OCI-LY7 (cell line): ENCODE data around the gene CDKAL1. TPM values are rescaled to one million over a fixed set of nuclear protein-coding genes. Genes with fewer than 3 reads are reported as not detected.

Experiments
- BruUV-seq: library from RNA; stranded (reverse); fragments of 400-500 nt; replicated peaks from 2 replicates; lab custom pipeline; 2021; lab: Mats Ljungman, UMichigan
- CTCF ChIA-PET: fragments of 300-600 bp; sonication (Branson Sonifier 250); formaldehyde crosslinking; loops from one replicate; lab custom pipeline; 2022; ENCODE audit warnings: antibody characterized with exemption; ENCODE audit not compliant: unreplicated experiment; lab: Charles Lee
- POLR2A ChIA-PET: fragments of 300-600 bp; sonication (Branson Sonifier 250); formaldehyde crosslinking; loops from one replicate; lab custom pipeline; 2022; ENCODE audit warnings: antibody characterized with exemption; lab: Charles Lee
- DNase-seq: peaks from one replicate; pipeline ENCODE4 v3.0.0-alpha.2; 2015; ENCODE audit warnings: low spot score
- H2AFZ ChIP-seq: fragments of 200-600 bp; sonication (generic), shearing (Covaris generic); 2 replicates; pipeline ENCODE4 v1.6.1; 2014; ENCODE audit warnings: mild to moderate bottlenecking, antibody characterized with exemption, low read length, moderate library complexity
- H3K27ac ChIP-seq: fragments of 200-600 bp; sonication (generic); 2 replicates; pipeline ENCODE4 v1.5.1; 2014; ENCODE audit warnings: mixed run types, low read depth, mild to moderate bottlenecking, moderate library complexity, low read length, inconsistent platforms; ENCODE audit not compliant: poor library complexity, severe bottlenecking
- H3K36me3 ChIP-seq: fragments of 200-600 bp; sonication (generic); 2 replicates; pipeline ENCODE4 v1.6.1; 2014; ENCODE audit warnings: mild to moderate bottlenecking, antibody characterized with exemption, low read length, moderate library complexity, mixed read lengths; ENCODE audit not compliant: insufficient read depth
- H3K4me1 ChIP-seq: fragments of 200-600 bp; sonication (generic); 2 replicates; pipeline ENCODE4 v1.5.1; 2014; ENCODE audit warnings: mild to moderate bottlenecking, low read length; ENCODE audit not compliant: insufficient read depth, poor library complexity, severe bottlenecking
- H3K4me2 ChIP-seq: fragments of 200-600 bp; sonication (generic); 2 replicates; pipeline ENCODE4 v1.6.1; 2014; ENCODE audit warnings: mild to moderate bottlenecking, low read length
- H3K4me3 ChIP-seq: fragments of 200-600 bp; sonication (generic); 2 replicates; pipeline ENCODE4 v1.5.1; 2014; ENCODE audit warnings: mild to moderate bottlenecking, low read depth, low read length; ENCODE audit not compliant: poor library complexity, severe bottlenecking
- H3K79me2 ChIP-seq: fragments of 200-600 bp; sonication (generic); 2 replicates; pipeline ENCODE4 v1.6.1; 2016; ENCODE audit warnings: low read depth, mild to moderate bottlenecking, low read length, moderate library complexity, mixed read lengths; ENCODE audit not compliant: insufficient read depth
- H3K9me2 ChIP-seq: fragments of 200-600 bp; sonication (generic); 2 replicates; pipeline ENCODE4 v1.6.1; 2016; ENCODE audit warnings: mild to moderate bottlenecking, low read length, mixed read lengths; ENCODE audit not compliant: insufficient read depth
- H3K9me3 ChIP-seq: fragments of 200-600 bp; sonication (generic); 2 replicates; pipeline ENCODE4 v1.6.1; 2014; ENCODE audit warnings: mild to moderate bottlenecking, mixed run types, low read length, mixed read lengths
- H4K20me1 ChIP-seq: fragments of 200-600 bp; sonication (generic); 2 replicates; pipeline ENCODE4 v1.6.1; 2014; ENCODE audit warnings: mild to moderate bottlenecking, antibody characterized with exemption, low read length, moderate library complexity, mixed read lengths; ENCODE audit not compliant: insufficient read depth
- EZH2phosphoT487 ChIP-seq: fragments of 200-600 bp; sonication (generic); IDR thresholded peaks from 2 replicates; pipeline ENCODE4 v1.6.1; 2018; ENCODE audit warnings: low read depth, borderline replicate concordance, mild to moderate bottlenecking, mixed run types, antibody characterized with exemption, low read length, moderate library complexity, mixed read lengths
- intact Hi-C: fragments of 100-400 bp; cut with micrococcal nuclease; formaldehyde crosslinking; loops from one replicate; pipeline ENCODE4 v1.10.0; 2022; ENCODE audit not compliant: unreplicated experiment
- total RNA-seq, 2 experiments: library from RNA; depleted of rRNA in 1 of 2; stranded (reverse); fragments of >200 nt in 1 of 2; shearing (Covaris generic) in 1 of 2; gene quantifications; 2 replicates each; pipeline ENCODE4 v1.2.3, GENCODE V29; 2014 to 2022
- TF ChIP-seq, protein P1 (sequence below): fragments of 200-600 bp; sonication (generic); conservative IDR thresholded peaks from 2 replicates; pipeline ENCODE4 v1.5.1; 2014; ENCODE audit warnings: mild to moderate bottlenecking, antibody characterized with exemption, low read length, moderate library complexity, mixed read lengths

CDKAL1 gene
- total RNA-seq, 2 experiments from 2014 or later: 19.9 to 21.1 TPM

DNA sequence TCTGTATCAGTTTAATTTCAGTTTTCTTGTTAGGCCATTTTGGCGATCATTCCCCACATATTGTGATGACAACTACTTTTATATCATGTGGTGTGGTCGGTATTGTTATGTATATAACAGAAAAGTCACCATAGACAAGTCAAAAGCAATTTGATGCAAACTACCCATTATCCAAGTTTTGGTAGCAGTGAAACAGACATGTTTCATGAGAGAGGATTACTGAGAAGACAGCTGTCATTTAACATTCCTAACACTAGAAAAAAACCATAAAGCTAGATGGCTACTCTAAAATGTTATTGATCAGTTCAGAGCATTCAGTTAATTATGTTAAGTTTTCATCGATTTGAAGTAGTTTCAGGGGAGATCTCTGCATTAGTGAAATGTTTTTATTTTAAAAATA is 597.1 kb downstream of the CDKAL1 start:
- no peaks in the 10 kb centered on the region for H3K79me2 ChIP-seq
- DNase-seq: no peak
- no peaks in the 10 kb centered on the region for H3K9me2 ChIP-seq
- H3K4me2 ChIP-seq: no peak overlapping the region
- no peak overlapping the region for H3K27ac ChIP-seq
- no peaks in the 10 kb centered on the region for H3K9me3 ChIP-seq
- H2AFZ ChIP-seq: no peak overlapping the region
- H3K4me3 ChIP-seq: no peak overlapping the region
- ChIA-PET CTCF (no interaction called here), POLR2A (interaction anchor here (0.9 kb wide), 1 partner anchor 70 kb away, joined by 3 read pairs; no protein-coding TSS in a partner anchor)
- TF ChIP-seq, protein P1, sequence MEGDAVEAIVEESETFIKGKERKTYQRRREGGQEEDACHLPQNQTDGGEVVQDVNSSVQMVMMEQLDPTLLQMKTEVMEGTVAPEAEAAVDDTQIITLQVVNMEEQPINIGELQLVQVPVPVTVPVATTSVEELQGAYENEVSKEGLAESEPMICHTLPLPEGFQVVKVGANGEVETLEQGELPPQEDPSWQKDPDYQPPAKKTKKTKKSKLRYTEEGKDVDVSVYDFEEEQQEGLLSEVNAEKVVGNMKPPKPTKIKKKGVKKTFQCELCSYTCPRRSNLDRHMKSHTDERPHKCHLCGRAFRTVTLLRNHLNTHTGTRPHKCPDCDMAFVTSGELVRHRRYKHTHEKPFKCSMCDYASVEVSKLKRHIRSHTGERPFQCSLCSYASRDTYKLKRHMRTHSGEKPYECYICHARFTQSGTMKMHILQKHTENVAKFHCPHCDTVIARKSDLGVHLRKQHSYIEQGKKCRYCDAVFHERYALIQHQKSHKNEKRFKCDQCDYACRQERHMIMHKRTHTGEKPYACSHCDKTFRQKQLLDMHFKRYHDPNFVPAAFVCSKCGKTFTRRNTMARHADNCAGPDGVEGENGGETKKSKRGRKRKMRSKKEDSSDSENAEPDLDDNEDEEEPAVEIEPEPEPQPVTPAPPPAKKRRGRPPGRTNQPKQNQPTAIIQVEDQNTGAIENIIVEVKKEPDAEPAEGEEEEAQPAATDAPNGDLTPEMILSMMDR: no peak
- no peak for TF ChIP-seq EZH2phosphoT487
- H4K20me1 ChIP-seq: no peaks in the 10 kb centered on the region
- no peaks in the 10 kb centered on the region for H3K36me3 ChIP-seq
- intact Hi-C loops: no loop called here
- no peaks in the 10 kb centered on the region for H3K4me1 ChIP-seq
- BruUV-seq: no TSS peak

DNA sequence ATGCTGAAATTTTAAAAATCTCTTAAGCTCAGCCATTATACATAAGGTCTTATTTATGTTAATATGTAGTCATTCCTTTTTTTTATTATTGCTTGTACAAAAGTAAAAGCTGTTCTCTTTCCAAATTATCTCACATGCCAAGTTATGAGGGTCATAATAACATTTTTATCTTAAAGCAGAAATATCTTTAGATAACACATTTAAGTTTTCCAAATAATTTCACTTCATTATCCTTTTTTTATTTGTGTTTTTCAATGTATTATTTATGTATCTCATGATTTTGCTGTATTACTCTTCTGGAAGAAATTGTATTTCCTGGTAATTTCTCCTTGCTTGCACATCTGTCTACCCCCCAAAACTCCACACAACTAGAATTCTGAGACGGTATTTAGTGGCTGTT is 598.2 kb downstream of the CDKAL1 start:
- no peaks in the 10 kb centered on the region for H3K36me3 ChIP-seq
- CTCF ChIA-PET: no interaction called here

More for the DNA sequence above, 598.2 kb downstream of the CDKAL1 start:
- intact Hi-C loops: no loop called here
- Histone ChIP-seq H3K9me3 (no peaks in the 10 kb centered on the region), H3K4me1 (no peaks in the 10 kb centered on the region), H3K27ac (no peak overlapping the region), H3K4me2 (no peak overlapping the region), H2AFZ (no peak overlapping the region), H4K20me1 (no peaks in the 10 kb centered on the region), H3K79me2 (no peaks in the 10 kb centered on the region), H3K9me2 (no peaks in the 10 kb centered on the region), H3K4me3 (no peak overlapping the region)
- POLR2A ChIA-PET: interaction anchor here (0.7 kb wide), 1 partner anchor 17 kb away, joined by 3 read pairs; no protein-coding TSS in a partner anchor
- TF ChIP-seq, protein P1: no peak
- no TSS peak for BruUV-seq
- DNase-seq: no peak
